ENCODE measurements around the gene CACNB2.

DNA sequence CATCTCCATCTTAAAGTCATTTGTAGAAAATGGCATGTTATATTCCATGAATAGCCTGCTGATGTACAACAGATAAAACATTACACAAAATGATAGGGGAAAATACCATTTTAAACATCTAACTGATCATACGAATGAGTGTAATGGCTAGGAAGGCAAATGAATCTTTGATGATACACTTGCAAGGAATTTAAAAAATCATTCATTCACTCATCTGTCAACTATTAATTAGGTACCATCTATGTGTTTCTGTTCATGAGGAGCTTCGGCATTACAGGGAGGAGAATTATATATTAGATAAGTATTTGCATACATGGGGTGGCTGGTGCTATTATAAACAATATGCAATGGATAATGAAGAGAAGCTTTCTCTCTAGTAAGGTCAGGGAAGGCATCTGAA lies 183.7 kb downstream of the CACNB2 start:
- TF ChIP-seq ZNF121 (CRISPR knock-in tag; IDR thresholded peaks at IDR 0.05) (no peak), ZNF205 (CRISPR knock-in tag; IDR thresholded peaks at IDR 0.05) (no peak), ZNF672 (CRISPR knock-in tag; IDR thresholded peaks at IDR 0.05) (no peak), NR2F1 (CRISPR knock-in tag; IDR thresholded peaks at IDR 0.05) (no peak), MYNN (CRISPR knock-in tag; IDR thresholded peaks at IDR 0.05; ENCODE audit: low read depth) (no peak), NCOR1 (IDR thresholded peaks at IDR 0.05; ENCODE audit: borderline replicate concordance, low read length) (no peak), RNF2 (conservative IDR thresholded peaks at IDR 0.05; ENCODE audit: low read depth) (no peak), TOE1 (CRISPR knock-in tag; IDR thresholded peaks at IDR 0.05) (no peak), ZNF343 (CRISPR knock-in tag; IDR thresholded peaks at IDR 0.05) (no peak)
